WERI-Rb-1 (cell line): ENCODE data around the gene PPM1G.

Source experiments
- DNase-seq: peaks from one replicate; pipeline ENCODE4 v3.0.0-alpha.2; 2020
- H3K27ac ChIP-seq: fragments of 250-450 bp; sonication (Bioruptor Pico); 2 replicates; pipeline ENCODE4 v1.5.1; 2020; ENCODE audit warnings: mild to moderate bottlenecking, moderate library complexity
- H3K27me3 ChIP-seq: fragments of 250-450 bp; sonication (Bioruptor Pico); 2 replicates; pipeline ENCODE4 v1.5.1; 2021; ENCODE audit warnings: mild to moderate bottlenecking, low read depth, moderate library complexity; ENCODE audit not compliant: insufficient read depth, severe bottlenecking
- H3K36me3 ChIP-seq: fragments of 250-450 bp; sonication (Bioruptor Pico); 2 replicates; pipeline ENCODE4 v1.5.1; 2020; ENCODE audit warnings: mild to moderate bottlenecking, moderate library complexity
- H3K4me3 ChIP-seq: 2 replicates; pipeline ENCODE4 v1.5.1; 2011; ENCODE audit warnings: low read depth, mild to moderate bottlenecking, control low read depth, low read length
- H3K9me3 ChIP-seq: fragments of 250-450 bp; sonication (Bioruptor Pico); 2 replicates; pipeline ENCODE4 v1.5.1; 2021; ENCODE audit warnings: mild to moderate bottlenecking, moderate library complexity; ENCODE audit not compliant: severe bottlenecking
- CTCF ChIP-seq: IDR thresholded peaks from 2 replicates; pipeline ENCODE4 v1.5.1; 2011; ENCODE audit warnings: low read depth, mild to moderate bottlenecking, control low read depth, inconsistent platforms, low read length

Gene PPM1G

GRCh38 chr2:27390822-27391679 is 18.3 kb downstream of the PPM1G start:
- no peak overlapping the region for H3K27ac ChIP-seq
- no peaks in the 10 kb centered on the region for H3K9me3 ChIP-seq
- TF ChIP-seq CTCF = no peak
- no peaks in the 10 kb centered on the region for H3K27me3 ChIP-seq
- no peak for DNase-seq
- H3K4me3 ChIP-seq = no peak overlapping the region
- H3K36me3 ChIP-seq = peaks cover 46% of the 10 kb centered on the region

- TF ChIP-seq CTCF = no peak
- DNase-seq = peak; percentile 91
- peak overlapping the region; percentile 86 for H3K27ac ChIP-seq
- H3K4me3 ChIP-seq = peak overlapping the region; percentile 79; the same call in 1 of the 2 replicates
- no peaks in the 10 kb centered on the region for H3K9me3 ChIP-seq
- peaks cover 89% of the 10 kb centered on the region for H3K36me3 ChIP-seq
- no peaks in the 10 kb centered on the region for H3K27me3 ChIP-seq
These were observed 27.7 kb downstream of the PPM1G start for GRCh38 chr2:27381577-27382181.

DNA sequence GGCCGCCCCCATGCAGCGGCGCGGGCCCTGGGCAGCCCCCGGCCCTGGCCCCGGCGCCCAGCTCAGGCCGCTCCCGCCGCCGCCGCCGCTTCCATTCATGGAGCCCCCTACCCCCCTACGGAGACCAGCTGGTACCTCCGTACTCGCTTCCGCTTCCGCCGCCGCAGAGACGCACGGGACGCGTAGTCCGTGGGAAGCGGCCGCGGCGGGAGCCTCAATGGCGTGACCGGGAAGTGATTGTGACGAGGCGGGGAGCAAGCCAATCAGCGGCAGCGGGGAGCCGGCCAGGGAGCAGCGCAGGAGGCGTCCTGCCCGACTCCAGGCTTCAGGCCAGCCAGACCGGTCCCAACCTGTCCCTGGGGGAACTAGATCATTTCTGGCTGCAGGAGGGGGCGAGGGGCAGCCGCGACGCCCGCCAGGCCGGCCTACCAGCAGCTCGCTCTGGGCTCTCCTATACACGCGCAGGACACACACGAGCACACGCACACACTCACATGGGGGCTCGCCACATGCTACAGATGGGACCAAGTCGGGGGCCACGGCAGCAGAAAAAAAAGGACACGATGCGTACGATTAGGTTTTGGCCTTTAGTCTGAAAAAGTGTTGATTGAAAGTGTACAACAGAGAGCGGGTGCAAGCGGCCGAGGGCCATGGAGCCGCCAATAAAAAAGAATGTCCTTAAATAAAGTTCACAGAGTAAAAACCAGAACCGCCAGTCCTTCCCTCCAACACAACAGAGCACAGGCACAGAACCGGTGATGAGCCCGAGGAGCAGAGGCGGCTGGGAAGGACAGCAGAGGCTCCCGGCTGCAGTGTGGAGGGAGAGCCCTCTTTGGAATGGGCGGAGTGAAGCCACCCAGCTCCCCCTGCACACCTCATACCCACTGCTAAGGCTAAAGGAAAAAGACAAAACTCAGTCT is 28.5 kb downstream of the PPM1G start, which contains the start of gene ZNF513:
Gene ZNF513, minus strand, starts transcription at position 109 of the 920 bp plus-strand sequence. CDS start 208 bp downstream, outside the sequence.
- no peak for TF ChIP-seq CTCF
- Histone ChIP-seq H3K36me3 (peaks cover 89% of the 10 kb centered on the region), H3K4me3 (peak within 1 kb of the TSS; percentile 79), H3K27ac (peak within 1 kb of the TSS; percentile 86), H3K9me3 (no peaks in the 10 kb centered on the region), H3K27me3 (no peaks in the 10 kb centered on the region)
- DNase-seq = peak; percentile 97

- H3K27me3 ChIP-seq = no peaks in the 10 kb centered on the region
- no peaks in the 10 kb centered on the region for H3K9me3 ChIP-seq
- peaks cover 89% of the 10 kb centered on the region for H3K36me3 ChIP-seq
- DNase-seq = no peak
- no peak for TF ChIP-seq CTCF
- H3K27ac ChIP-seq = peak overlapping the region; percentile 86
- peak overlapping the region; percentile 79 for H3K4me3 ChIP-seq
These were observed 29.4 kb downstream of the PPM1G start for GRCh38 chr2:27379836-27380625.

DNA sequence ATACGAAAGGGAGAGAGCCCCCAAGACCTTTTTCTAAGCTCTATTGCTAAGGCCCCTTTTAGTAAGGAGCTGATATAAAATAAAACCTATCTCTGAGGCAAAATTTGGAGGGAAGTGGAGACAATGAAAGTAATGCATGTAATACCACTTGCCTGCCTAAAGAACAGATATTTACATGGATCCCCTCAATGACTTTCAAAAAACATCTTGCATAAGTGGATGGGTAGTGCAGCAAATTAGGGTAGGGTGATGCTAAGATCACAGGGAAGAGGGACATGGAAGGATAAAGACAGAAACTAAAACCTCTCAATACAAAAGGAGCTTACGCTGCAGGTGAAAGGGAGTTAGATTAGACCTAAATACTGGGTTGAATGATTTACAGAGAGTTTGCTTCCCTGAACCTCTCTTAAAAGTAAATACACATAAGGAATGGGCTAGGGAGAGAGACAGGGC is 30.0 kb downstream of the PPM1G start:
- H3K27me3 ChIP-seq = no peaks in the 10 kb centered on the region
- peaks cover 89% of the 10 kb centered on the region for H3K36me3 ChIP-seq
- no peak for DNase-seq
- no peak for TF ChIP-seq CTCF
- no peaks in the 10 kb centered on the region for H3K9me3 ChIP-seq
- peak overlapping the region; percentile 79 for H3K4me3 ChIP-seq
- peak overlapping the region; percentile 86 for H3K27ac ChIP-seq
